Omental fat pad (tissue), 4 donors: ENCODE data around the gene ALG10. TPM values are rescaled to one million over a fixed set of nuclear protein-coding genes. Genes with fewer than 3 reads are reported as not detected.
"Not testable (repeated sequence)": the region's sequence is repeated elsewhere in the genome, so short reads cannot be mapped to it uniquely, and the experiment has no call there.

Source experiments
- ATAC-seq: fragments of 150-250 bp; one replicate; pipeline ENCODE4 v1.9.1; 2016; ENCODE audit warnings: mild to moderate bottlenecking, moderate library complexity; ENCODE audit not compliant: low FRiP score
- DNase-seq: peaks from one replicate; pipeline ENCODE4 v3.0.0-alpha.2; 2019; ENCODE audit warnings: low spot score
- total RNA-seq, 4 donors: library from RNA; depleted of rRNA; stranded (reverse); fragments of >200 nt; gene quantifications; one replicate each; pipeline ENCODE4 v1.1.0, GENCODE V29; 2016
- TF ChIP-seq, protein P1 (sequence below), 3 donors: fragments of 450-650 bp; IDR thresholded peaks; one replicate each; pipeline ENCODE4 v1.5.1; 2016 to 2017; ENCODE audit warnings: antibody characterized with exemption in 3 of 3, mild to moderate bottlenecking in 3 of 3, moderate library complexity in 2 of 3

ALG10 gene
- total RNA-seq, 4 donors from 2014 or later = 4.9 to 14.7 (median 7.1) TPM

DNA sequence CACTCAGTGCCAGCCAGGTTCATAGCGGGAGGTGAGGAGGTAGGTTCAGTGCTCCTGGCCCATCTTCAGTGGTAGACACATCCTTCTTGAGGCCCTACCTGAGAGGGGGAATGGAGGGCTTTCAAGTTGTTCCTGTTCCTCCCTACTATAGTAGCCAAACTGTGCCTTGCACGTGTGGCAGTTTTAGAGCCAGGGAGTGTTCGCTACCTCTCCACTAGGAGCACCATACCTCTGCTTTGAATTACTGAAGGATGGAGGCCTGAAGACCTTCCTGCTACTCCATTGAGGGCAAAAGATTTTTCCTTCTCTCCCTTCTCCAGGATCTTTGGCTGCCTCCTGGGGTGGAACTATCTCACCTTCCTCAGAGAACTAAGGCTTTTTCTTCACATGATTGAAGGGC, 5.9 kb upstream of the ALG10 start:
- no peak for DNase-seq
- no peak for ATAC-seq
- TF ChIP-seq, protein P1, sequence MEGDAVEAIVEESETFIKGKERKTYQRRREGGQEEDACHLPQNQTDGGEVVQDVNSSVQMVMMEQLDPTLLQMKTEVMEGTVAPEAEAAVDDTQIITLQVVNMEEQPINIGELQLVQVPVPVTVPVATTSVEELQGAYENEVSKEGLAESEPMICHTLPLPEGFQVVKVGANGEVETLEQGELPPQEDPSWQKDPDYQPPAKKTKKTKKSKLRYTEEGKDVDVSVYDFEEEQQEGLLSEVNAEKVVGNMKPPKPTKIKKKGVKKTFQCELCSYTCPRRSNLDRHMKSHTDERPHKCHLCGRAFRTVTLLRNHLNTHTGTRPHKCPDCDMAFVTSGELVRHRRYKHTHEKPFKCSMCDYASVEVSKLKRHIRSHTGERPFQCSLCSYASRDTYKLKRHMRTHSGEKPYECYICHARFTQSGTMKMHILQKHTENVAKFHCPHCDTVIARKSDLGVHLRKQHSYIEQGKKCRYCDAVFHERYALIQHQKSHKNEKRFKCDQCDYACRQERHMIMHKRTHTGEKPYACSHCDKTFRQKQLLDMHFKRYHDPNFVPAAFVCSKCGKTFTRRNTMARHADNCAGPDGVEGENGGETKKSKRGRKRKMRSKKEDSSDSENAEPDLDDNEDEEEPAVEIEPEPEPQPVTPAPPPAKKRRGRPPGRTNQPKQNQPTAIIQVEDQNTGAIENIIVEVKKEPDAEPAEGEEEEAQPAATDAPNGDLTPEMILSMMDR (IDR thresholded peaks at IDR 0.05) = no peak

DNA sequence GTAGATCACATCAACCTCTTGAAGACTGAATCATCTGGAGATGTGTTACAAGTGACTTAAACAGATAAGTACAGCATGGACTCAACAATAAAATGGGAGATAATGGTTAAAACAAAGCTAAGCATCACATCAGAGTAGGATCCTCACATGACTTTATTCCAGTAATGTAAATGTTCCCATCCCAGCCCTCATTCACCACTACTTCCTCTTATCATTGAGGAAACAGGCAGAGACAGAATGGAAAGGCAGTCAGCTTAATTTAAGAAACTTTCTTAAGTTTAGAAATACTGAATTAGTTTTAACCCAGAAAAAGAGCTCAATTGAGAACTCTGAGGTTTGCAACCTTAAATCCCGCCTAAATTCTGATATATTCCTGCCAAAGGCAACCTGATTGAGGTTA, 1.2 kb upstream of the ALG10 start:
- no peak for ATAC-seq
- no peak for DNase-seq
- TF ChIP-seq, protein P1 (IDR thresholded peaks at IDR 0.05) = no peak

DNA sequence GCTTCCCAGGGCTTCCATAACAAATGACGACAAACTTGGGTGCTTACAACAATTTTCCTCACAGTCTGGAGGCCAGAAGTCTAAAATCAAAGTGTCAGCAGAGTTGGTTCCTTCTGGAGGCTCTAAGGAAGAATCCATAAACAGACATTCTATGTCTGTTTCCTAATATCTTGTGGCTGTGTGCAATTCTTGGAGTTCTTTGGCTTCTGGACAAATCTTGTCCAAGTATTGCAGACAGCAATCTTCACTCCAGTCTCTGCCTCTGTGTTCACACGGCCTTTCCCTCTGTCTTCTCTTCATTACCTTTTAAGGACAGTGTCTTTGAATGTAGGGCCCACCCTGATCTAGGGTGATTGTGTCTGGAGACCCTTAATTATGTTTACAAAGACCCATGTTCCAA, 5.4 kb downstream of the ALG10 start:
- DNase-seq, ATAC-seq: not testable (repeated sequence)

DNA sequence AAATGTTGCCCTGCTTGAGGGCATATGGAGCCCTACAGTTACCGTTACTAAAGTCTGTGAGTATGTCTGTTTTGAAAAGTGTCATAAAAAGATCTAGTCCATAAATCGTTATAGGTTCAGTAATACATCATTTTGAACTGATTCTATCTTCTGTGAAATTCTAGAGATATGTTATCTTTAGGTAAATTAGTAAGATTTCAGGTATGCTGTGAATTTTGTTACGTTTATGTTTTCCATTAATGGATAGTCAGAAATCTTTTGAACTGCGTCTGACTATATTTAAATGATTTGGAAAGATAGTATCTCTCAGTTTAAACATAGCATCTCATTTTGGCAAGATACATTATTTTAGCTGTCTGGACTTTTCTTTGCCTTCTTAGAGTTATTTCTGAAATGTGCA, 8.3 kb downstream of the ALG10 start:
- no peak for ATAC-seq
- no peak for DNase-seq
- TF ChIP-seq, protein P1 (IDR thresholded peaks at IDR 0.05) = no peak

DNA sequence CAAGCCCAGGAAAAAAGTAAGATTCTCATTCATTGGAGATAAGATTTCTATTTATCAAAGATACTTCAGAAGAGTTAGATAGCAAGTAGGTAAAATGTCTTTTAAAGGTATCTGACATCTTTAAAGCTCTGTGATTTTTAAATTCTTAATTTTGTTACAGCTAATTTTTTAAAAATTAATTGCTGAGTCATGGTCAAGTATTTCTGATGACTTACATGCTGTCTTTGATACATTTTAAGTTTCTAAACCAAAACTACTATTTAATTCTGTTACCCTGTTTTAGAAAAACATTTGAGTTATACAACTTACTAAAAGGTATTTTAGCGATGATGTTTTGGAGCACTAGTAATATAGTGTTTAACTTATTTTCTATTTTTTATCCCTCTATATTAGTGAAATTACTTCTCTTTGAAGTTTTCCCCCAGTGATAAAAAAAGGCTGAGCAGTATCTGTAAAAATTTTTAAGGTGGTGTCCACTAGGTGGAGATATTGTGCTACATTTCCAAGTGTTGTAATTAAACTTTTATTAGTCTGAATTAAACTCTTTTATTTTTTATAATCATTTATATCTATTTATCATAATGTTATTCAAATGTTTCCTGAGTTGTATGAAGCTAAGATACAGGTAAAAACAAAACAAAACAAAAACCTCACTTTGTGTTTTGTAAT, 11.5 kb downstream of the ALG10 start:
- TF ChIP-seq, protein P1 (IDR thresholded peaks at IDR 0.05) = no peak
- ATAC-seq (no peak), DNase-seq (no peak)

DNA sequence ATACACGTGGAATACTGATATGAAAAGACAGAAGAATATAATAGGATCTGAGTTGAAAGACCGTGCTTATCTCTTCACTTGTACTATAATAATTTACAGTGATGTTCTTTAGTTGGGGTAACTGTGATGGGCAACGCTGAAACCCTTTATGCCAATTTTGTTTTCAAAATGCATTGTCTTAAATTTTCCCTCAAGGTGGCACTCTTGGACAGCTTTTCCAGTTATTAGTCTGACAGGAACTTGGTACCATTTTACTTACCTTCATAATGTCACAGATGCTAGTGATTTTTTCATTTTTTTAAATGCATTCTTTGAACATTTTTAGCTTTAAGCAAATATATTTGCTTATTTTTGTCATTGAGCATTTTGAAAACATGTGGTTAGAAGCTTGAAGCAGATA, 16.1 kb downstream of the ALG10 start:
- ATAC-seq = not testable (repeated sequence)

DNA sequence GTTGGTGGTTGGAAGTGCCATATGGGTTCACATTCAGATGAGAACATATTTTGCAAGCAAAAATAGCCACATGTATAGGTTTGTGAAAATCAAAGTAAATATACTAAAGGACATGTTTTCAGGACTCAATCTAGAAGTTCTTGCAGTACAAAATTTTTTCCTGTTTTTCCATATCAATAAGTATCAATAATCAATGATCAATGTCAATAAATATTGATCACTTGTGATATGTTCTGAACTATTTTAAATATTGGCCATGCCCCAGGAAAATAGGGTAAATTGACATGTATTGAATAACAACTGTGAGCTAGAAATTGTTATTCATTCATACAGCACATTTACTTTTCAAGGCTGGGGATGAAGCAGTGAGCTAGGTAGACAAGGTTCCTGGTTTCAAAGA, 24.3 kb downstream of the ALG10 start:
- no peak for DNase-seq
- no peak for ATAC-seq
- TF ChIP-seq, protein P1 (IDR thresholded peaks at IDR 0.05) = no peak

More for the DNA sequence above, 16.1 kb downstream of the ALG10 start:
- DNase-seq = not testable (repeated sequence)

DNA sequence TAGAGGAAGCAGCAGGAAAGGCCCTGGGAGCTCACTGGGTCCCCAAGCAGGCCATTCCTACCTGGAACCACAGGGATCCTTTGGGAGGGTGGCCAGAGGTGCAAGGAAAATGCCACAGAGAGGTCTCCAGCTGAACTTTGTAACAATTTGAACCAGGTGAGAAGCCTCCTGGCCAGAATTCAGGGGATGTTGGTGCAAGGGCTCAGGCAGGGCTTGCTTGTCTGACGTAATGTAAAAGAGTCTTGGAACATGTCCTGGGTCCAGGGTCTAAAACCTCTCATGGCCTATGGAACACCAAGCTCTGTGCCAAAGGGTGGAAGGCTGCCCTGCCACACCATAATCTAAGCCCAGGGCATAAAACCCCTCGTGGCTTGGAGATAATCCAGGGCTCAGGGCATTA, 25.6 kb downstream of the ALG10 start:
- not testable (repeated sequence) for DNase-seq, ATAC-seq

DNA sequence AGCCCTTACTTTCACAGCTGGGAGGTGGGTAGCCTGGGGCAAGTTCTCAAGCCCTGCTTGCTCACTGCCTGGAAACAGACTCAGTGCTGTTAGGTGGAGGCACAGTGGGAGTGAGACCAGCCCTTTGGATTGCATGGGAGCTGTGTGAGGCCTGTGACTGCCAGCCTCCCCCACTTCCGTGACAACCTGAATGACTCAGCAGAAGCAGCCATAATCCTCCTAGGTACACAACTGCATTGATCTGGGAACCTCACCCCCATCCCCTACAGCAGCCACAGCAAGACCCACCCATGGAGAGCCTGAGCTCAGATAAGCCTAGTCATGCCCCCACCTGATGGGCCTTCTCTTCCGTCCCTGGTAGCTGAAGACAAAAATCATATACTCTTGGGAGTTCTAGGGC, 26.4 kb downstream of the ALG10 start:
- ATAC-seq (no peak), DNase-seq (no peak)
- TF ChIP-seq, protein P1 (IDR thresholded peaks at IDR 0.05) = no peak
